Astrocyte of the spinal cord (primary cell): Measurements from ENCODE around the gene MAP1B.
A peak's percentile ranks its signal among the peaks of the same experiment; 100 is the strongest.

ENCODE experiments used
- DNase-seq: peaks from one replicate; pipeline ENCODE4 v3.0.0; 2011; ENCODE audit warnings: low read depth, low spot score
- H3K4me3 ChIP-seq: 2 replicates; pipeline ENCODE4 v1.5.1; 2011; ENCODE audit warnings: low read depth, mild to moderate bottlenecking, low read length, moderate library complexity
- CTCF ChIP-seq: IDR thresholded peaks from 2 replicates; pipeline ENCODE4 v1.5.1; 2012; ENCODE audit warnings: low read depth, mild to moderate bottlenecking, low read length, inconsistent platforms
- in situ Hi-C: cut with HindIII; loops from 2 replicates; pipeline ENCODE4 v1.10.0; 2017; ENCODE audit warnings: low sequenced_read_pairs

Gene MAP1B

DNA sequence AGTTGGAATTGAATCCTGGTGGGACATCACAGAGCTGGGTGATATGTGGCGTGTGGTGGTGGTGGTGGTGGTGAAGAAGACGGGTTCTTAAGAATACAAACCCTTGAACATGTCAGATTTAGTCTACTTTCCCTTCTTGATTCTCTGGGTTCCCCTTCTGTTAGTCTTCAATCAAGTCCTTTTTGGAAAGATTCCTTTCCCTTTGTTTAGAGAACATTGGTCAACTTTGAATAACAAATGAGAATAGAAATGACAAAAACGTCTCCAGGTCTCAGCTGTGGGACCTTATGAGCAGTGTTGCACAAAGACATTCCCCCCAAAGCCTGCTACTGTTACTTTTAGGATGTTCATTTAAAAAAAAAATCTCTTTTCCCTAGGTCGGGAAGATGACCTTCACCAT is 46.3 kb downstream of the MAP1B start:
- in situ Hi-C loops: no loop called here
- no peak overlapping the region for H3K4me3 ChIP-seq
- no peak for DNase-seq
- no peak for TF ChIP-seq CTCF

DNA sequence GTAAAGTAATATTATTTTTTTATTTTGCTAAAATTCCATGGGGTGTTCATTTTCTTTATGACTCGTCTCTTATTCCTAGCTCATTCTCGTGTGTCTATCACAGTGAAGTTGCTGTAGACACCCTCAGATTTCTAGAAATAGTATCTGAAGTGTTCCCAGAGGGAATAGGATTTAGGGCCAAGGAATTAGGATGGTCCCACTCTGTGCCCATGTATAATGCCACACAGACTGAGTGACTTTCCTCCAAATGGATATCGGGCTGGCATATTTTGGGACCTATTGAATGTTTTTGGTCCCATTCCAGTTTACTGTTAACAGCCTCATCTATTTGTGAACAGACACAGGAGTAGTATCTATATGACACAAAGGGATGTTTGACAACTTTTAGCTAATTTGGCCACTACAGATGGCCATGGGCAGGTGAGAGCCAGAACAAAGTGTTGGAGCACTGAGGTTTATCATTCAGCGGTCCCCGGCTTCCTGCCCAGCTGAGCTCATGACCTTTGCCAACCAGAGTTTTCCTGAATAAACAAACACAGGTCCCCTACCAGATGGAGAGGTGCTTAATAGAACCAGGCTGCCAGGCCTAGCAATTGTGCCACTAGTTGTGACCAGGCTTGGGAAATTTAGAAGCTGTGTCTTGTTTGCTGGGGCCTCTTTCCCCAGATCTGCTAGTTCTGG is 46.9 kb downstream of the MAP1B start:
- no peak for DNase-seq
- no peak overlapping the region for H3K4me3 ChIP-seq
- in situ Hi-C loops: no loop called here
- no peak for TF ChIP-seq CTCF

DNA sequence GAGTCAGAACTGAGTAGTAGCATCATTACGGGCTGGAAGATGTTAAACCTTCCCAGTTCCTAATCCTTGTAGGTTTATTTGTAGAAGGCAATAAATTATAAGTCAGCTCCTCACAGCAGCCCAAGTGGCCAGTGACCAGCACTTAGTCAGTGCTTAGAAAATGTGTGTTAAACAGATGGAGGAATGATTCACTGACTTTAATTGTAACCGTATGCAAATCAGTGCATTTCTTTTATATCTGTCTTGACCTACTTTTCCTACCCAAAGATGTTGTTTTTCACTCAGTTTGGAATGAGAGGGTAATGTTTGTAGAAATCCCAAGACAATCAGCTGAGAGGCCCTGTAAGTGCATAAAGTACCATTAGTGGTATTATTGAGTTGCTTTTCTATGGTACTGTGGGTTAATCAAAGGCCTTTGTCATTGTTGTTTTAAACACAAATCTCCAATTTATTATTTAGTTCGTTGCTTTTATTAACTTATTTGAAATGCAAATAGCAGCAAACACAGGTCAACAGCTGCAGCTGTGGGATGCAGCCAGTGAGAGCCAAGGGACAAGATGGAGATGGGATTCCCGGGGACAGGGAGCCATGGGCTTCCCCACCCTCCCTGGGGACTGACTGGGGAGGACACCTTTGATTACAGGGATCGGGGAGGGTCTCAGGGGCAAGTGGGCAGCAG is 49.8 kb downstream of the MAP1B start:
- peak; percentile 91 for DNase-seq
- H3K4me3 ChIP-seq: no peak overlapping the region
- no peak for TF ChIP-seq CTCF
- in situ Hi-C loops: no loop called here

GRCh38 chr5:72157625-72157962 is 50.3 kb downstream of the MAP1B start:
- no peak for DNase-seq
- no peak for TF ChIP-seq CTCF
- in situ Hi-C loops: no loop called here
- no peak overlapping the region for H3K4me3 ChIP-seq

- in situ Hi-C loops: no loop called here
Measured at GRCh38 chr5:72159501-72159911, 52.2 kb downstream of the MAP1B start.

DNA sequence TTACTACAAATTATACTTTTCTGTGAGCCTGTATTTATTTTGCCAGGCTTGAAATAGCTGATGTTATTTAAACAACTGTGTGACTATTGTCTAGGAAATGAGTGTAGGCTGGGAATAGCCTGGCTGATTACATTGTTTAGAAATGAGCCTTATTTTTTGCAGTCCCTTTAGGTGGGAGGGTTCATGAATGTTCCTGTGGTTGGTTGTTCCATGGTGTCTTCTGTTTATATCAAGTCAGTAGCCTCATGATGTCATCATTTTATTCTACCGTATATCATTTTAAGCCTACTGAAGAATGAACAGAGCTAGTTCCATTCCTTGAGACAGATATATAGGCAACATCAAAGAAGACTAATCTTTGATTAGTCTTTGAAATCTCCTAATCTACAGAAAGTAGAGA is 53.1 kb downstream of the MAP1B start:
- TF ChIP-seq CTCF: no peak
- H3K4me3 ChIP-seq: no peak overlapping the region
- in situ Hi-C loops: no loop called here
- peak; percentile 76 for DNase-seq

More at GRCh38 chr5:72159501-72159911, 52.2 kb downstream of the MAP1B start:
- peak; percentile 39 for DNase-seq
- H3K4me3 ChIP-seq: no peak overlapping the region
- TF ChIP-seq CTCF: no peak
